AG08395 (cell line): ENCODE measurements around the gene DNAJB13.

Experiments used
- DNase-seq: peaks from one replicate; pipeline ENCODE4 v3.0.0; 2012; ENCODE audit warnings: mixed read lengths, low spot score

The DNAJB13 gene

GRCh38 chr11:74015919-74016684, 65.3 kb downstream of the DNAJB13 start:
- DNase-seq: no peak

GRCh38 chr11:74017631-74018030, 66.8 kb downstream of the DNAJB13 start:
- no peak for DNase-seq

- peak; percentile 76 for DNase-seq
These were observed 67.6 kb downstream of the DNAJB13 start for GRCh38 chr11:74018331-74019005.

GRCh38 chr11:74019104-74019738, 68.4 kb downstream of the DNAJB13 start:
- no peak for DNase-seq

- DNase-seq: no peak
These were observed 69.0 kb downstream of the DNAJB13 start for GRCh38 chr11:74019860-74020259.
